ENCODE results near the gene PYCR2. TPM values are rescaled to one million over a fixed set of nuclear protein-coding genes. Genes with fewer than 3 reads are reported as not detected.

The PYCR2 gene
- total RNA-seq, 3 donors from 2014 or later, result 33.0 to 43.6 (median 38.3) TPM

GRCh38 chr1:225926551-225927113, 2.6 kb upstream of the PYCR2 start:
- TF ChIP-seq CTCF (IDR thresholded peaks at IDR 0.05), result no peak
- no peak for ATAC-seq
- no peaks in the 10 kb centered on the region for H3K36me3 ChIP-seq (ENCODE audit: low read depth)
- DNase-seq, result no peak
- peaks cover 16% of the 10 kb centered on the region for H3K4me1 ChIP-seq (ENCODE audit: low read depth)
- H3K9me3 ChIP-seq, result no peaks in the 10 kb centered on the region
- H3K4me3 ChIP-seq, result no peak overlapping the region
- intact Hi-C loops (cut with DNase I, micrococcal nuclease), result no loop called here

GRCh38 chr1:225923381-225923691, 714 bp downstream of the PYCR2 start:
- intact Hi-C loops (cut with DNase I, micrococcal nuclease), result no loop called here
- TF ChIP-seq CTCF (IDR thresholded peaks at IDR 0.05), result no peak
- no peak for DNase-seq
- ATAC-seq, result peak; percentile 46
- H3K4me3 ChIP-seq, result peak overlapping the region; percentile 58
- peaks cover 16% of the 10 kb centered on the region for H3K4me1 ChIP-seq (ENCODE audit: low read depth)
- no peaks in the 10 kb centered on the region for H3K36me3 ChIP-seq (ENCODE audit: low read depth)
- no peaks in the 10 kb centered on the region for H3K9me3 ChIP-seq

GRCh38 chr1:225921734-225922709, 2.0 kb downstream of the PYCR2 start:
- Histone ChIP-seq H3K36me3 (ENCODE audit: low read depth) (no peaks in the 10 kb centered on the region), H3K4me3 (no peak overlapping the region), H3K4me1 (ENCODE audit: low read depth) (peaks cover 16% of the 10 kb centered on the region), H3K9me3 (no peaks in the 10 kb centered on the region)
- ATAC-seq (peak; percentile 19), DNase-seq (no peak)
- TF ChIP-seq CTCF (IDR thresholded peaks at IDR 0.05), result no peak
- intact Hi-C loops (cut with DNase I, micrococcal nuclease), result no loop called here

GRCh38 chr1:225919906-225920305, 4.1 kb downstream of the PYCR2 start:
- no peak overlapping the region for H3K4me3 ChIP-seq
- H3K36me3 ChIP-seq (ENCODE audit: low read depth), result no peaks in the 10 kb centered on the region
- peaks cover 15% of the 10 kb centered on the region for H3K4me1 ChIP-seq (ENCODE audit: low read depth)
- ATAC-seq (no peak), DNase-seq (peak in 1 of 3 donors; percentile 55)
- H3K9me3 ChIP-seq, result no peaks in the 10 kb centered on the region
- intact Hi-C loops (cut with DNase I, micrococcal nuclease), result loop anchor here in 1 of 2 donors (10.0 kb wide), 1 partner anchor 445 kb away; no protein-coding TSS in a partner anchor
- TF ChIP-seq CTCF (IDR thresholded peaks at IDR 0.05), result no peak

GRCh38 chr1:225918280-225918679, 5.8 kb downstream of the PYCR2 start:
- Histone ChIP-seq H3K9me3 (no peaks in the 10 kb centered on the region), H3K36me3 (ENCODE audit: low read depth) (no peaks in the 10 kb centered on the region)

More at GRCh38 chr1:225918280-225918679, 5.8 kb downstream of the PYCR2 start:
- no peak for TF ChIP-seq CTCF (IDR thresholded peaks at IDR 0.05)
- H3K4me1 ChIP-seq (ENCODE audit: low read depth), result peaks cover 8% of the 10 kb centered on the region
- H3K4me3 ChIP-seq, result no peak overlapping the region
- intact Hi-C loops (cut with DNase I, micrococcal nuclease), result loop anchor here in 1 of 2 donors (10.0 kb wide), 1 partner anchor 443 kb away; no protein-coding TSS in a partner anchor
- DNase-seq (no peak), ATAC-seq (no peak)
